GM18907 (cell line): ENCODE measurements around the gene PER2.

Experiments
- ATAC-seq: cut with Tn5 transposase; IDR thresholded peaks from one replicate; pipeline ENCODE4 v1.9.1; 2021; ENCODE audit warnings: mild to moderate bottlenecking, moderate library complexity; ENCODE audit not compliant: unreplicated experiment

PER2 gene

DNA sequence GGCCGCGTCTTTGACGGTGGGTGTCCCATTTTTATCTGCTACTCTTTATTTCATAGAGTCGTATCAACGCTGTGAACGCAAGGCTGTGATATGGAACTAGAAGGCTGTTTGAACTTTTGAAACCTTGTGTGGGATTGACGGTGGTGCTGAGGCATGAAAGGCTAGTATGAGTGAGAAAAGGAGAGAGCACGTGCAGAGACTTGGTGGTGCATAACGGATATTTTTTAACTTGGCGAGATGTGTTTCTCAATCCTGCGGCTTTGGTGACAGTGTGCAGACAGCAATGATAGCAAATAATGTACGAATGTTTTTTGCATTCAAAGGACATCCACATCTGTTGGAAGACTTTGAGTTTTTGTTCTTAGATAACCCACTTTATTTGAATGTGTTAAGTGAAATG is 54.8 kb downstream of the PER2 start:
- no peak for ATAC-seq

DNA sequence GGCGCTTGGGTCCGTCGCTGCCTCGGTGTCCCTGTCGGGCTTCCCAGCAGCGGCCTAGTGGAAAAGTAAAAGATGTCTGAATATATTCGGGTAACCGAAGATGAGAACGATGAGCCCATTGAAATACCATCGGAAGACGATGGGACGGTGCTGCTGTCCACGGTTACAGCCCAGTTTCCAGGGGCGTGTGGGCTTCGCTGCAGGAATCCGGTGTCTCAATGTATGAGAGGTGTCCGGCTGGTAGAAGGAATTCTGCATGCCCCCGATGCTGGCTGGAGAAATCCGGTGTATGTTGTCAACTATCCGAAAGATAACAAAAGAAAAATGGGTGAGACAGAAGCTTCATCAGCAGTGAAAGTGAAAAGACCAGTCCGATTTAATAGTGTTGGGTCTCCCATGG is 56.6 kb downstream of the PER2 start:
- no peak for ATAC-seq

DNA sequence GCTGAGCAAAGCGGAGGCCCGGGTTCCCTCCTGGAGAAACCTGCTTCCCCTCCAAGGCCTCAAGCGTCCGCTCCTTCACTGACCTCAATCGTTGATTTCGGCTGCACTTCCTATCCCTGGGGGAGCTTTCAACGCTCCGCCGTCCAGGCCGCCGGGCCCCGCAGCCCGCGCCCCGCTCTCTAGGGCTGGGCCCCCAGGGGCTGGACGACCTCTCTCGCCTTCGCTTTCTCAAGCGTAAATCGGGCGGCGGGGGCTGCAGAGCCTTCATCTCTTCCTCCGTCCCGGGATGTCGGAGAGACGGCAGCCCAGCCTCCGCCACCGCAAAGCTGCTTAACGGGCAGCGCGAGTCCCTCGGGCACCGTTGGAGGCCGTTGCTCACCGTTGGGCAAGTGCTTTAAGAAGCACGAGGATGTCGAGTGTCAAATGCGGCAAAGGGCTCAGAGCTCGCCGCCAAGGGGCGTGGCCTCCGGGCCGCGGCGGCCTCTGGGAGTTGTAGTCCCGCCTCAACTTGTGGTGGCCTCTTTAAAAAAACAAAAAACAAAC is 57.1 kb downstream of the PER2 start:
- ATAC-seq, result no peak

DNA sequence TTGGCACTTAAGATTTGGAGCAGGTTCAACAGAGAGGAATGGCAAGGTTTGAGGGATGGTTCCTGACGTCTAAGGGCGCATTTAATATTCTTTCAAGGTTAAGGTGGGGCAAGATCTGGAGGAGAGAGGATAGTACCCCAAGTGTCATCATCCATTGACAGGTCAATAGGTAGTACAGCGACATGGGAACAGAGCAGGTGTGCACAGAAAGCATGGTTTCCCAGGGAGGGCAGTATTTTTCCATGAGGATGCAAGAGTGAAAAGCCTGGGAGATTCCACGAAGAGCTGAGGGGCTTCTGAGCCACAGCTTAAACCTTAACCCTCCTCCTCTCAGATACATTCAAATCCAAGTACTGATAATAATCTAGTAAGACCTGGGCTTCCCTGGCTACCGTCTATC is 57.7 kb downstream of the PER2 start:
- no peak for ATAC-seq

DNA sequence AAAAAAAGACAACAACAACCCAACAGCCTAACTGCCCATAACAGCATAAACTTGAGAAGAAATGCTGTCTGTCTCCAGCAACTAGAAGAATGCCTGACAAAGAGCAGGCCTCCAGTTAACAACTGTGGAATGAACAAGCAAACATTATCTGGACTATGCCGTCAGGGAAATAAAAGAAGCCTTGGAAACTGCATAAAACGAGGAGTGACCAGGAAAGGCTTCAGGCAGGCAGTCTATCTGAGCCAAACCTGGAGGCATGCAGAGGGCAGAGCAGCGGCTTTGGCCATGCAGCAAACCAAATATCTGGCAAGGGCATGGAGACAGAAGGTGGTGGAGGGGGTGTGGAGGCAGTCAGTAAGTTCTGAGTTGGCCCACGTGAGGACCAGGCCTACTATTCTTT is 59.7 kb downstream of the PER2 start:
- no peak for ATAC-seq

DNA sequence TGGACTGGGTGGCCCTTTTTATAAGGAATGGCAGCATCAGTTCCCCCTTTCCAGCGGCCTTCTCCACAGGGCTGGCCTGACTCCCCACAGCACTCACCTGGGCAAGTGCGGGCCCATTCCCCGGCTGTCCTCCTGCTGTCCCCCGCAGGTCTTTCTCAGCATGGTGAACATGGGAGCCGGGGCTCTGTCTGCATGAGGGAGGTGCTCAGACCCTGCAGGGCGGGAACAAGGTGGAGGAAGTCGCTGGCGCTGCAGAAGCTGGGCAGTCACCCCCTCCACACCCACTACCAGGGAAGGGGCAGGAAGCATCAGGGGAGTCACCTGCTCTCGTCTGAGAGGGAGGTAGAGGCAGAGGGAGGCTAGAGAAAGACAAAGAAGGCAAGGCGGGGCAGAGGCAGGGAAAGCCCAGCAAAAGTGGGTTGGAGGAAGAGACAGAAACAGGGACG is 60.8 kb downstream of the PER2 start:
- no peak for ATAC-seq

DNA sequence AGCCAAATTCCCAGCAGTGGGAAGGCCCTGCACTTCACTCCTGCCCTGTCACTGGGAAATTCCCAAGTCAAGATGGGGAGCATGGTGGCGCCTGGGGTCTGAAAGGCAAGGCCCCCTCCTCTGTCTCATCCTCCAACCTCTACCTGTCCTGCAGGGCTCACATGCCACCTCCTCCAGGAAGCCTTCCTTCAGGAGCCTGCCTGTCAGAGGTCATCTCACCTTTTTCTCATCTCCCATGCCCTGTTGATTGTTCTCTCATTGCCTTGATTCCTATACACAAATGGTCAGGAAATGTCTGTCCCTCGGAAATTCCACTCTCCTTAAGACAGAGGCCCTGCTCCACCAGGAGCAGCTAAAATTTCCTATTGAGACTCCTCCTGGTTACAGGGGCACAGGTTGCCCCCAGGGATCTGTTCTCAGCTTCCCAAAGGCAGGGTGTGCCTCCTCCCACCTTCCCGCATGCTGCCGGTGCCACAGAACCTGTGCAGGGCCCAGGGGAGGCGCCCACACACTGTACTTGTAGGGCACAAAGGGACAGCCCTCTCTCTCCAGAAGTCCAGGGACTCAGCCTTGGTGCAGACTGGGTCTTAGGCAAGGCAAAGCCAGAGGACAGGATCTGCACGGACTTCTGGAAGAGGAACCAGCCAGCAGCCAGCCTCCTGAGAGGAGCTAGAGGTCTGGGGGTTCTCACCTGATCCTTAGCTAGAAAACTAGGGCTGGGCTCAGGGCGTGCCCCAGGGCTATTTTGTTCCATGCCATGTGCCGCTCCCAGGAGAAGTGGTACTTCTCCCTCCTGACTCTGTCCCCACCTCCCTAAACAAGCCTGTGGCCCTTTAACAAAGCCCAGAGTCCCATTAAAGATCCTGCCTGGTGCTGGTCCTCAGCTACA is 61.5 kb downstream of the PER2 start:
- ATAC-seq, result no peak

DNA sequence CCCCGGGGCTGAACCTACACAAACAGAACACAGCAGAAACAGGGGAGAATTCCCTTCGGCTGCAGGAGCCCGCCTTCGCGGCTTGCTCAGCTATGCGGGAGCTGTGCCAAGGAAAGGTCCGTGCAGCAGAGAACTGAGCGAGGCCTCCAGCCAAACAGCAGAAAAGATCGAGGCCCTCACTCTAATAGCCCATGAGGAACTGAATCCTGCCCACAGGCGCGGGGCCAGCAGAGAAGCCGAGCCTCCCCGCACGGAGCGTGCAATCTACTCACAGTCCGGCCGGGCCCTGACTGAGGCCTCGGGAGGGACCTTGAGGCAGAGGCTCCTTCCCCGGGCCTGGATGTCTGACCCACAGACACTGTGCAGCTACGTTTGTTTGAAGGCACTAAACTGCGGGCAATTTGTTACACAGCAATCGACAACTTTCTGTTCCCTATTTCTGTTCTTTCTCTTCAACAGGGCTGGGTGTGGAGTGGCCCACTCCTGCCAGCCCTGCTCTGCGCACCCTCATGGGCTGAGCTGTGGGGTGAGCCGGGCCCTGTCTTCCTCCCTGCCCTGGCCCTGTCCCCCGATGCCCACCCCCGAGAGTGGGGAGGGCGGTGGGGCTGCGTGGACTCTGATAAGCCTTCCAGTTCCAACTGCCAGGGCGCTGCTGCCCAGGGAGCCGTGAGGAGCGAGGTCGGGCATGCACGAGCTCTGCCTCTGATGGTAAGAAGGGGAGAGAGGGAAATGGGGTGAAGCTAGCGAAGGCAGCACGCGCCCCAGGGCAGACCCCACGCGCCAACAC is 62.3 kb downstream of the PER2 start:
- ATAC-seq, result no peak

DNA sequence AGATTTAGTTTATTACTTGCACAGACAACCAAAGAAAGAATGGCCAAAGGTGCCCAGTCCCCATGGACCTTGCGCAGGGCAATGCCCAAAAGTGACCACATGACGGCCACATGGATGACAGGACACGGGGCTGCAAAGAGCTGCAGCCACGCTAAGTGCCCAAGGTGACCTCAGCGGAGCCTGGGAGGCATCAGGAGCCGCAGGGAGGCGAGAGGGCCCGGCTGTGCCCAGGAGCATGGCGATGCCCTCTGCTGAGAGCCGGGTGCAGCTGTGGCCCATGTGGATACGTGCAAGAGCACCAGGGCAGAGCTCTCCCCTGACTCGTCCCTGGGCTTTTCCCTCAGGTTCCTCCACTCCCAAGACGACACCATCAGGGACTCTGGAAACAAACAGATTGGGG is 63.3 kb downstream of the PER2 start:
- ATAC-seq, result no peak

DNA sequence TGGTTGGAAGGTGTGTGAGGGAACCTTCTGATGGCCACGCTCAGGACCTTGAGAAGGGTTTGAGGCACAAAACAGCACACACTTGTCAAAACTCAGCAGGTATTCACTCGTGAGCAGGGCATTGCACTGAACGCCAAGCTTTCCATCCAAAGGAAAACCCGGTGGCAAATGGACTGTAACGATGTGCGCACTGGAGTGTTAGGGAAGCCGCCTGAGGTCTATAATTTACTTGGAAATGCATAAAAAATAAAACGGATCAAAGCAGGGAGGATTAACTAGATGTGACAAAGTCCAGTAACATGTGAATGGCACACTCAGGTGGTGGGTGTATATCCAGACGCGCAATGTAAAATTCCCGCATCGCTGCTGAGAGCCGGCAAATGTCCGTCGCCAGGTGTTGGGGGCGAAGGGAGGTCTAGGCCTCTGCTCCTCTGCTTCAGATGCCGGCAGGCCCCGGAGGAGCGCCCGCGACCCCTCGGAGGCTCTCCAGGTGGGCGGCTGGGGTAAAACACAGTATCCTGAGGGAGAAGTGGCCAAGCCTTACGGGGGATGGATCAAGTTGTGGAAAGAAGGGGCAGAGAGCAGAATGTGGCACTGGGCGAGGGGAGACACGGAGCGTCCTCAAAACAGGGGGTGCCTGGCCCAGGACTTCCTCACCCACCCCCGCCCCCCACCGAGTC is 63.9 kb downstream of the PER2 start:
- ATAC-seq, result no peak

DNA sequence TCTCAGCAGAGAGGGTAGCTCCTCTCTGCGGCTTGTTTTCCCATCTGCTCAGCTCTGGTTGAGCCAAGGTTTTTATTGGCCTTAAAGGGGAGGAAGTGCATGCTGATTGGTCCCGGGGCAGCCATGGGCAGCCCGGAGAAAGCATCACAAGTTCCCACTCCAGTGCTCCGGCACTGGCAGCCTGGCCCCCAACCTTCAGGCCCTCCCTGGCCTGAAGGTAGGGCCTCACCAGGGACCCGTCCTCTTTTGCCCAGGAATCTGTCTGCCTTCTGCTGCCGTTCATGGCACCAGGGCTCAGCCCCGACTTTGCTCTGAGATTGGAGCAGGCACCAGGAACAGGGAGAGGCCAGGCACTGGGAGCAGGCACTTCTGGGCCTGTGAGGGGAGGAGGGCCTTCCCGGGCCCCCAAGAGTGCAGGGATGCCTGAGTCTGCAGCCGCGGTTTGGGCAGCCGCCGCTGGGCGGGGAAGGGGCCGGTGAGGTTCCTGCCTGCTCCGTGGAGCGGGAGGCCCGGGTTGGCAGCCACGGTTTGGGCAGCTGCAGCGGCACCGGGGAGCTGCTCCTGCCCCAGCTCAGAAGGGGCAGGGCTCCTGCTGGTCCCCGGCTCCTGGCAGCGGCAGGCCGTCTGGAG is 67.4 kb downstream of the PER2 start:
- ATAC-seq, result no peak

DNA sequence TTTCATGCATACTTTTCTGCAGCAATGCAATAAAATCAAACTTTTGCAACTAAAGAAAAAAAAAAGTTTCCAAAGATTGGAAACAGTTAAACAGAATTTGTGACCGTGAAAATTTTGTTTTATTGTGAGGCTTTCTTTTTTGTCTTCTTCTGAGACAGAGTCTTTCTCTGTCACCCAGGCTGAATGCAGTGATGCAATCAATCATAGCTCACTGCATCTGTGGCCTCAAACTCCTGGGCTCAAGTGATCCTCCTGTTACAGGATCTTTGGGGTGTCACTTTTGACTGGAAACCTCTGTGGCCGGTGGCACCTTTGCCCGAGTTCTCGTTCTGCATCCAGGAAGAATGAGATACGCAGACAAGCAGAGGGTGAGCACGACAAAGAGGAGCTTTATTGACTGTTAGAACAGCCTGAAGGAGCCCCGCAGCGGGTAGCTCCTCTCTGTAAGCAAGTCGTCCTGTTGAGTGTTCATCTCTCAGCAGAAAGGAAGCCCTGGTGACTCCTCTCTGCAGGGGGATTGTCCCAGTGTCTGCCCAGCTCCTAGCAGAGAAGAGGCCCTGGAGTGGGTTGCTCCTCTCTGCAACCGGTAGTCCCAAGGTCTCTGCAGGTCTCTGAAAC is 68.0 kb downstream of the PER2 start:
- ATAC-seq, result no peak

DNA sequence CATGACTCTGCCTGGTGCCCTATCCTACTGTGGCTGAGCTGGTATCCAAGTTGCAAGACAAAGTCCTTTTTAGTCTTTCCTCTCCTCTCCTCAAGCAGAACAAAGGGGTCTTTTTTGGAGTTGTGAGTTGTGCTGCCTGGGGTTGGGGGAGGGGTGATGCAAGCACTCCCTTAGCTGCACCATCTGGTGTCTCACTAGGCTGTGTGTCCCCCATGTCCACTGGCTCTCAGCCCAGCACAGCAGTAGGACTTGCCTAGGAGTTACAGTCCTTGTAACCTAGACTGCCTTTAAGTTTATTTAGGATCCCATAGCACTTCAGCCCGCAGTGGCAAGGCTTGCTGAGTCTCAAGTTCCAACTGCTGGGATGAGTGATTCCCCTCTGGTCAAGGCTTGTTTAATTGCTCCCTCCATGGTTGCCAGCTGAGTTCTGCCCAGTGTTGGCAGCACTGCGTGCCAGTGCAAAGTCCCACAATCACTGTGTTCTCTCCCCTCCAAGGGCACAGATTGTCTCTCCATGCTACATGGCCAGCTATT is 71.7 kb downstream of the PER2 start:
- ATAC-seq, result no peak

DNA sequence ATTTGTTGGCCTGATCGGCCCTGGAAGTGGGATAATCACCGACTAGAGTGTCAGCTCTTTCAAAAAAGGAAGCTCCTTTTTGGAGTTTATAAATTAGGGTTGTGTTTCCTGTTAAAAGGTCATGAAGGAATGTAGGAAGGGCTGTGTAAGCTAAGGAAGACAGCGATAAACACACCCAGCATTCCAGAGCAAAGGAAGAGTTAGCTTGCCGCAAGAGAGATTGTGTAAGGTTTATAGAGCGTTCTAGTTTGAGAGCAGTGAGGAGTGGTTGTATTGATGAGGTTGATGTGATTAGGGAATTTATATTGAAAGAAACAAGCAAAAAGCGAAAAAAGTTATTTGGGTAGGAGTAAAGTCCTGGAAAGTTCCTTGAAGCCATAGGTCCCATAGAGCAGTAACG is 81.4 kb downstream of the PER2 start:
- ATAC-seq, result no peak

DNA sequence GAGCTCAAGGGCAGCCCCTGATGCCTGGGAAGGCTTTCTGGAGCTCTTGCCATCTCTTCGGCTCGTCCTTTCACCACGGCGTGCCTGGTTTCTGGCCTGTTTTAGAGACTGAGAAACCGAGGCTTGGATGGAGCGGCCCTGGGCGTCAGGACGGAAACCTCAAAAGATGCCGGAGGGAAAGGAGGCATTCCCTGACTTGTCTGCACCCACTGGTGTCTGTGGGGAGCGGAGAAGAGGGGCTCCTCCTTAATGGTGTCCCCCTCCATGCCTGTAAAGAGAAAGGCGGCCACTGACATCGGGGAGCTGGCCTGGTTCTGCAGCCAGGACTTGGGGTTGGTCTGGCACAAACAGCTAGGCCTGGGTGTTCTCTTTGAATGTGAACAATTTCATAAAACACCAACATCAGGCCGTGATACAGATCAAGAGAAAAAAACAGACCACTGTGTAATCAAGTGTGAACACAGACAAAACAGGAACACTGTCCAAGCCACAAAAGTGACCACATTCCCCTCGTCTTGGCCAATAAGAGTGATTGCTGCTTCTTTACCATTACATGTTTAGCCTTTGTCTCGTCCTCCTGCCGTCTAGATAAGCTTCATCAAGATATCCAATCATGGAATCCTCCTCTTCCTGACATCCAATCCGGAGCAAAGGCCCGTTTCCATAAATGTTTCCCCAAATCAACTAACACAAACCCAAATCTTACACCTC is 84.3 kb downstream of the PER2 start:
- no peak for ATAC-seq

DNA sequence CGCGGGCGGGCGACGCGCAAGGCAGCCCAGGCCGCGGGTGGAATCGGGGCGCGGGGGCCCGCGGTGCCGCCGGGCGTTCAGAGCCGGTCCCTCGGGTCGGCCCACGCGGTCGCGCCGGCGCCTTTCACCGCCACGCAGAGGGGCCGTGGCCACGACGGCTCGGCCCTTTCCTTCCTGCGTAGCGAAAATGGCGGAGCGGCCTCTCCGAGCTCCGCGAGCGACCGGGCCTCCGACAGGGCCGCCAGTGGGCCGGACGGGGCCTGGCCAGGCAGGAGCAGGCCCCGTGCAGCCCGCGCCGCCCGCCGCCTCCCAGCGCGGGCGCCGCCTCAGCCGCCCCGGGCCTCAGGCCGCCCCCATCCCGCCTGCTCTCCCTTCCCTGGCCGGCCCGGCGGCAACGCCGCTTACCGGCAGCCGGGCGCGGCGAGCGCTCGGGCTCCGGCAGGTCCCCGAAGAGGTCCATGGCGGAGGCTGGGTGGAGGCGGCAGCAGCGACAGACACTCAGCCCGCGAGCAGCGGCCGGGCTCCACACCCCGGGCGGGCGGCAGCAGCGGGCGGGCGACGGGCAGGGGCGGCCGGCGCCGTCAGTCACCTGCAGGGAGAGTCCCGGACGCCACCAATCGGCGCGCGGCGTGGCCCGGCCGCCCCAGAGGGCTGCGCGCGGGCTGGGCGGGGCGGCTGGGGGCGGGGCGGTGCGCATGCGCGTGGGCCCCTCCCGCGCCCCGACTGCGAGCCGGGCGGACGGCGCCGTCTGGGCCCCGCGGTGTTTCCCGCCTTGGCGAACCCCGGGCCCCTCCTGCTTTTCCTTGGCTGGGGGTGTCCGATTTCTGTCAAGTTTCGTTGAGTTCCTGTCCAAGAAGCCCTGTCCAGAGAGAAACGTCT is 85.1 kb downstream of the PER2 start, which contains the start of gene ILKAP:
ILKAP (minus strand) TSS at position 602 of the 879 bp plus-strand sequence; CDS start at position 460, 142 bp downstream.
- peak; percentile 95 for ATAC-seq

DNA sequence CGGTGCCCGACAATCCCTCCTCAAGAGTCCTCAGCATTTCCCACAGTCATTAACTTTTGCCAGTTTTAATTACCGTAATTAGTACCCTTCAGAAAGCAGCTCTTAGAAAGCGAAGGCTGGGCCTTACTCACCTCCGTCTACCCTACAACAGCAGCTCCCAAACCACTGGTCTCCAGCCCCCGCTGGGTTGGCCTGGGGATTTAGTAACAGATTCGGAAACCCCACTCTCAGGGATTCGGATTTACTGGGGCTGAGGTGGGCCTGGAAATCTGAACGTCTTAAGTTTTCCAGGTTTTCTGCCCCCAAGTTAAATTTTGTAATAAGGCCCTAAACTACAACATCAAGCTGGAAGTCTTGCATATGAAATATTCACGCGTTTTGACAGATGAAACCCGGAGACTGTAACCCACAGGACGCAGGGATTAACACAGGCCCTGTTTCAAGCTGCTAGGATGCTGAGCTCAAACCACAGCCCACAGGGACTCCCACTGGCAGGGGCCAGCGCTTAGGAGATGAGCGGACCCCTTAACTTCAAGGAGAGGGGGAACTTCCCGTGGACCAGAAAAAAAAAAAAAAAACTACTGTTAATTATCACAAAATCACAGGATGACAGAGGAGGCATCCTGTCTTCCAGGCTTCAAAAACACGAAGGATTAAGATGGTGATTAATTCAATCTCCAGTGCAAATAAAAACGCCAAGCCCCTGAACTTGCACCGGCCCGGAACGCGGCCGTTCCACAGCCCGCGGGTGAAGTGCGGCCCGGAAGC is 85.9 kb downstream of the PER2 start:
- ATAC-seq, result no peak
